Kidney epithelial cell (primary cell): Measurements from ENCODE around the gene LRRK2. TPM values are rescaled to one million over a fixed set of nuclear protein-coding genes. Genes with fewer than 3 reads are reported as not detected.

Experiments used
- DNase-seq: peaks from one replicate; pipeline ENCODE4 v3.0.0-alpha.2; 2010; ENCODE audit warnings: low read depth
- H3K27me3 ChIP-seq: 2 replicates; pipeline ENCODE4 v1.6.0; 2011; ENCODE audit warnings: low read length; ENCODE audit not compliant: control insufficient read depth, insufficient read depth
- H3K36me3 ChIP-seq: 2 replicates; pipeline ENCODE4 v1.5.1; 2011; ENCODE audit warnings: low read length; ENCODE audit not compliant: control insufficient read depth, insufficient read depth
- H3K4me3 ChIP-seq: 2 replicates; pipeline ENCODE4 v1.5.1; 2011; ENCODE audit warnings: low read depth, mild to moderate bottlenecking, control low read depth, low read length
- total RNA-seq: library from RNA; depleted of rRNA; stranded (reverse); fragments of >200 nt; gene quantifications from 2 replicates; pipeline ENCODE4 v1.2.3, GENCODE V29; 2015
- TF ChIP-seq, protein P1 (sequence below): IDR thresholded peaks from 2 replicates; pipeline ENCODE4 v1.5.1; 2011; ENCODE audit warnings: mild to moderate bottlenecking, moderate library complexity, low read length, control low read depth, inconsistent platforms; ENCODE audit not compliant: insufficient read depth, poor library complexity, severe bottlenecking

The LRRK2 gene
- total RNA-seq, 1 donor from 2014 or later: 0.63 TPM

DNA sequence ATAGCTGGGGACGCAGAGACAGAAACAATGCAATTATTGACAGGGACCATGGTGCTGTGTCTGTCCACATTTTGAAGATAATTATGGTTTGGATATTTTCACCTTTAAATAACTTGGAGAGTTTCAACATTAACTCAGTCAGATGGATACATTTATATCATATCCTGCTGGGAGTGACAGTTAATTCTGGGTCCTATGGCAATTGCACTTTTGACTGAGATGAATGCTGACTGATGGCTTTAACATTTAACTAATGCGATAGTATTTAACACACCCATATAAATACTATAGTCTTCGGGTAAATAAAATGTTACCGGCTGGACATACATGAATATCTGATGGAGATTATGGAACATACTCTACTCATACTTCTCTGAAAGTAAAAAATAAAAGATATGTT lies 118.3 kb downstream of the LRRK2 start:
- Histone ChIP-seq H3K4me3 (no peak overlapping the region), H3K36me3 (no peaks in the 10 kb centered on the region), H3K27me3 (no peaks in the 10 kb centered on the region)
- no peak for DNase-seq
- TF ChIP-seq, protein P1, sequence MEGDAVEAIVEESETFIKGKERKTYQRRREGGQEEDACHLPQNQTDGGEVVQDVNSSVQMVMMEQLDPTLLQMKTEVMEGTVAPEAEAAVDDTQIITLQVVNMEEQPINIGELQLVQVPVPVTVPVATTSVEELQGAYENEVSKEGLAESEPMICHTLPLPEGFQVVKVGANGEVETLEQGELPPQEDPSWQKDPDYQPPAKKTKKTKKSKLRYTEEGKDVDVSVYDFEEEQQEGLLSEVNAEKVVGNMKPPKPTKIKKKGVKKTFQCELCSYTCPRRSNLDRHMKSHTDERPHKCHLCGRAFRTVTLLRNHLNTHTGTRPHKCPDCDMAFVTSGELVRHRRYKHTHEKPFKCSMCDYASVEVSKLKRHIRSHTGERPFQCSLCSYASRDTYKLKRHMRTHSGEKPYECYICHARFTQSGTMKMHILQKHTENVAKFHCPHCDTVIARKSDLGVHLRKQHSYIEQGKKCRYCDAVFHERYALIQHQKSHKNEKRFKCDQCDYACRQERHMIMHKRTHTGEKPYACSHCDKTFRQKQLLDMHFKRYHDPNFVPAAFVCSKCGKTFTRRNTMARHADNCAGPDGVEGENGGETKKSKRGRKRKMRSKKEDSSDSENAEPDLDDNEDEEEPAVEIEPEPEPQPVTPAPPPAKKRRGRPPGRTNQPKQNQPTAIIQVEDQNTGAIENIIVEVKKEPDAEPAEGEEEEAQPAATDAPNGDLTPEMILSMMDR: no peak

GRCh38 chr12:40344312-40344711 lies 119.5 kb downstream of the LRRK2 start:
- H3K36me3 ChIP-seq: no peaks in the 10 kb centered on the region
- TF ChIP-seq, protein P1: no peak
- H3K27me3 ChIP-seq: no peaks in the 10 kb centered on the region
- DNase-seq: no peak
- H3K4me3 ChIP-seq: no peak overlapping the region

DNA sequence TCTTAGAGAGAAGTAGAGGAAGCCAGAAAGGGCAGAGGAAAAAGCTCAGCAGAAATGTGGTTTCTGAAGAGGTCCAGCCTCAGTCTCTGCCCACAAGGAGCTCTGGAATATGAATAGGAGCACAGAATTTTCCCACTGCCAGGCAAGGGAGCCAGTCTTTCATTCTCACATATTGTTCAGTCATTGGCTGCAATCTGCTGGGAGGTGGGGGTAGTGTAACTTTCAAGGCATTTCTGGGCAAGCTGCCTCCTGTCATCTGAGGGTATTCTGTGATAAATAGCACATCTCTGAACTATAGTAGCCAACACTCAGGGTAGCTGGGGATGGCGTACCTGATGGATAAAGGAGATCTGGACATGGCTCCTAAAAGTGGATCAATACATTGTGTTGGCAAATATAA lies 127.2 kb downstream of the LRRK2 start:
- Histone ChIP-seq H3K36me3 (no peaks in the 10 kb centered on the region), H3K27me3 (no peaks in the 10 kb centered on the region), H3K4me3 (no peak overlapping the region)
- TF ChIP-seq, protein P1: no peak
- no peak for DNase-seq

GRCh38 chr12:40375076-40375475 lies 150.3 kb downstream of the LRRK2 start:
- DNase-seq: no peak
- Histone ChIP-seq H3K36me3 (no peaks in the 10 kb centered on the region), H3K4me3 (no peak overlapping the region), H3K27me3 (no peaks in the 10 kb centered on the region)
- TF ChIP-seq, protein P1: no peak

GRCh38 chr12:40376533-40377267 lies 151.9 kb downstream of the LRRK2 start:
- no peak overlapping the region for H3K4me3 ChIP-seq
- TF ChIP-seq, protein P1: no peak
- no peaks in the 10 kb centered on the region for H3K36me3 ChIP-seq
- DNase-seq: no peak
- H3K27me3 ChIP-seq: no peaks in the 10 kb centered on the region

GRCh38 chr12:40378691-40379090 lies 153.9 kb downstream of the LRRK2 start:
- Histone ChIP-seq H3K4me3 (no peak overlapping the region), H3K36me3 (no peaks in the 10 kb centered on the region), H3K27me3 (no peaks in the 10 kb centered on the region)
- TF ChIP-seq, protein P1: no peak
- no peak for DNase-seq
